HUES64 (cell line): ENCODE measurements around the gene NNT. TPM values are rescaled to one million over a fixed set of nuclear protein-coding genes. Genes with fewer than 3 reads are reported as not detected.
"Not testable (repeated sequence)": the region's sequence is repeated elsewhere in the genome, so short reads cannot be mapped to it uniquely, and the experiment has no call there.

Experiments used
- H3K27ac ChIP-seq: 2 replicates; pipeline ENCODE4 v1.7.0; 2013; ENCODE audit warnings: low read depth, low read length, inconsistent platforms
- H3K27me3 ChIP-seq: 2 replicates; pipeline ENCODE4 v1.6.1; 2013; ENCODE audit warnings: mild to moderate bottlenecking, low read length; ENCODE audit not compliant: insufficient read depth
- H3K36me3 ChIP-seq: 2 replicates; pipeline ENCODE4 v1.6.1; 2013; ENCODE audit warnings: mild to moderate bottlenecking, low read length; ENCODE audit not compliant: insufficient read depth
- H3K4me1 ChIP-seq: 2 replicates; pipeline ENCODE4 v1.6.1; 2013; ENCODE audit warnings: mild to moderate bottlenecking, low read length, moderate library complexity; ENCODE audit not compliant: insufficient read depth
- H3K4me3 ChIP-seq: 2 replicates; pipeline ENCODE4 v1.5.1; 2013; ENCODE audit warnings: mild to moderate bottlenecking, low read length, moderate library complexity
- H3K9ac ChIP-seq: 2 replicates; pipeline ENCODE4 v1.6.1; 2013; ENCODE audit warnings: mild to moderate bottlenecking, low read depth, low read length
- H3K9me3 ChIP-seq: 2 replicates; pipeline ENCODE4 v1.6.1; 2013; ENCODE audit warnings: low read depth, low read length; ENCODE audit not compliant: insufficient read depth
- WGBS: fragments of 150-250, 120-280 bp; methylation state at CpG from one replicate; pipeline ENCODE4 v1.1.7; 2013; ENCODE audit warnings: missing lambda C conversion rate; 5-methylcytosine and 5-hydroxymethylcytosine counted together
- polyA plus RNA-seq, 2 experiments: library from polyadenylated mRNA; stranded (reverse); fragments of 50-300 nt; gene quantifications; one replicate each; pipeline ENCODE4 v1.2.3, GENCODE V29; 2013

NNT gene
- 11.8 TPM for polyA plus RNA-seq (2013, experiment 1 of 2)
- 16.0 TPM for polyA plus RNA-seq (2013, experiment 2 of 2)

DNA sequence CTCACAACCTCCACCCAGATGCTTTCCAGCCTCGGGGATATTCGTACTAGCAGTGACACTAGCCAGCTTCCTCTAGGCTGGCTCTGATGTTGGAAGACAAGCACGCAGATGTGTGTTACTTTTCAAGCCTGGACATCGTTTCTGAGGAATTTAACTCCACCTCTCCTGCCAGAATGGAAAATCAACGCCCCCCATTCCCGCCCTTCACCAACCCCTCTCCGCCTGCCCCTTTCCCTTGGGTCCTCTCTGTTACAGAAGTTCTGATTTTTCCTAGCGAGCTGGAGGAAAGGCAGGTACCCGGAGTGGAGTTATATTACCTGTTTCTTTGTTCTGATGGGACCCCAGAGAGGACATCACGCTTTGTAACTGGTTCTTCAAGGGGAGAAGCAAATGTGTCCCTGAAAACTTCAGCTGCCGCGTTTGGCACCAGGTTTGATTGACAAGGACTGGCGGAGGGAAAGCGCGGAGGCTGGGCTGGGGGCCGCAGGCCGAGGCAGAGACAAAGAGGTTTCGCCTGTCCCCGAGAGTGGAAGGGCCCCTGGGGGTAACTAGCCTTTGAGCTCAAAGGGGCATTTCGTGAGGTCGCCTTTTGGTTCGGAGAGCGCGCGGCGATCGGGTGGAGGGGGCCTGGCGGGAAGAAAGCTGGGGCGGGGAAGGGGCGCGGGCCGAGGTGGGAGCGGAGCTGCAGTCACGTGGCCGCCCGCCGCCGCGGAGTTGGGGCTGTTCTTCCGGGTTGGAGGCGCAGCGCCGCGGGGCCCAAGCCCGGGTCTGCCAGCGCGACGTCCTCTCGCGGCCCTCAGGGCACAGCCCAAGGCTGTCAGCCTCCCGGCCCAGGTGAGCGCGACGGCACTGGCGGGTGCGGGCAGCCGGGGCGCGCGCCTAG is at the start of gene NNT:
Gene NNT, plus strand, starts transcription at position 720 of the 883 bp plus-strand sequence. CDS start 6,016 bp downstream, outside the sequence.
- no peaks in the 10 kb centered on the region for H3K36me3 ChIP-seq
- under 1% methylated on average over 60 of the region's 60 CpGs for WGBS
- peak within 1 kb of the TSS; percentile 69 for H3K4me3 ChIP-seq
- H3K27ac ChIP-seq: peak within 1 kb of the TSS; percentile 56
- peaks cover 12% of the 10 kb centered on the region for H3K4me1 ChIP-seq
- peaks cover 16% of the 10 kb centered on the region for H3K27me3 ChIP-seq
- H3K9me3 ChIP-seq: no peaks in the 10 kb centered on the region
- H3K9ac ChIP-seq: peak within 1 kb of the TSS; percentile 86

DNA sequence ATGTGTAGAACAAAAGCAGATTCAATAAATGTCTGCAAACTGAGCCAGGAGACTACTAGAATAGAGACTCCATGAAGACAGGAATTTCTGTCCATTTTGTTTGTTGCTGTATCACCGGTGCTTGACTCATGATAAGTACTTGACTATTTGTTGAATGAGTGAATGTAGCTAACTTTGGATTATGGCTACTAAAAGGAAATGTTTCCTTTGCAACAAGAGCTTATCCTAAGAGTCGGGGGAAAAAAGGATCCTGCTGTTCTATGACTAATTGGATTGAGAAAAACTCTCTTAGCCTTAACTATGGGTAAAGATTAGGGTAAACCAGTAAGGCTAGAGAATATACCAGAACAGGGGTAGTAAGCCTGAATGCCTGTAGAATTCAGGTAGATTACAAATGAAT is 49.6 kb upstream of the NNT start:
- Histone ChIP-seq H3K4me3 (peak overlapping the region; percentile 97; the same call in 1 of the 2 replicates), H3K27ac (no peak overlapping the region), H3K36me3 (peaks cover 70% of the 10 kb centered on the region), H3K9ac (no peak overlapping the region), H3K27me3 (no peaks in the 10 kb centered on the region), H3K4me1 (peaks cover 27% of the 10 kb centered on the region; the same call in 1 of the 2 replicates), H3K9me3 (no peaks in the 10 kb centered on the region)
- WGBS: 67% methylated on average over 2 of the region's 2 CpGs

DNA sequence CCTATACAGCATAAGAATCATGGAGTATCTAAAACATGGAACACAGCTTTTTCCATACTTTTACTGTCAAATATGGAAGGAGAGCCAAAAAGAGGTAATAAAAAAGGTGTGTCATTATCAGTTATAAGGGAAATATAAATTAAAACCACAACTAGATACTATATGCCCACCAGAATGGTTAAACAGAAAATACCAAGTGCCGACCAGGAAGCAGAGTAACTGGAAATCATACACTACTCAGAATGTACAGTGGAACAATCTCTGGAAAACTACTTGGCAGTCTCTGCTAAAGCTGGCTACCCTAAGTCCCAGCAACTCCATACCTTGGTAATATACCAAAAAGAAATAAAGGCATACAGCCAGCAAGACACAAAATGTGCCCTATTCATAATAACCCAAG is 48.5 kb upstream of the NNT start:
- 86% methylated on average over 1 of the region's 1 CpG for WGBS
- H3K36me3 ChIP-seq: peaks cover 59% of the 10 kb centered on the region

DNA sequence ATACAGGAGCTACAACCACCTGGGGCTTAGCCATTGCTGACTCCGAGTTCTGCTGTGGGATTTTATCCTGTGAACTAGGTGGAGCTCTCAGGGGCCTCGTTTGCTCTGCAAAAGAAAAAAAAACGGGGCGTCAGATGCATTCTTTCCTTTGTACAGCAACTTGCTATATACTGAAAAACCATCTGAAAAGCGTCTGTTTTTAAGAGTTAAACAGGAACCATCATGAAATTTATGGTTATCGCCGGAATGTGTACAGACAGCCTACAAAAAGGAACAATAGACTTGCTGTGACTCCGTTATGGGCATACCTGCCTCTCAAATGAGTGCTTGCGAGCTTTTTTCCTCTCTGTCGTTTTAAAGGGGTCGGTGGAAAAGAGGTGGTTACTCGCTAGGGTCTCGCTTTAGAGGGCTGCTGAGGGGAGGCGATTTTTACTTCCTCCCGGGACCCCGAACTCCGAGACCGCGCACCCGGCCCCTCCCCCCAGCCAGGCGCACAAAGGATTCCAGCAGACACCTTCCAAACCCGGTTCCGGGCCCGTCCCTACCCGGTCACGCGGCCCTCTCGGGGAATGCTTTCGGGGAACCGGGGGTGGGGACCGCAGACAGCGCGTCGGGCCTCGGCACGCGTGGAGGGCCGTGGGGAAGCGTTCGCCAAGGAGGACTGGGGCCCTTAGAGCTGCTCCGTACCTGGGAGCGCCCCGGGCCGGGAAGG is 46.9 kb upstream of the NNT start:
- Histone ChIP-seq H3K4me1 (peaks cover 27% of the 10 kb centered on the region; the same call in 1 of the 2 replicates), H3K27ac (peak overlapping the region; percentile 96), H3K27me3 (no peaks in the 10 kb centered on the region), H3K9me3 (no peaks in the 10 kb centered on the region), H3K4me3 (peak overlapping the region; percentile 97), H3K9ac (peak overlapping the region; percentile 99), H3K36me3 (peaks cover 46% of the 10 kb centered on the region)
- under 1% methylated on average over 44 of the region's 44 CpGs for WGBS

More for the DNA sequence above, 48.5 kb upstream of the NNT start:
- Histone ChIP-seq H3K4me1 (peaks cover 27% of the 10 kb centered on the region; the same call in 1 of the 2 replicates), H3K4me3 (peak overlapping the region; percentile 97), H3K27ac (no peak overlapping the region), H3K9me3 (no peaks in the 10 kb centered on the region), H3K27me3 (no peaks in the 10 kb centered on the region), H3K9ac (no peak overlapping the region)

DNA sequence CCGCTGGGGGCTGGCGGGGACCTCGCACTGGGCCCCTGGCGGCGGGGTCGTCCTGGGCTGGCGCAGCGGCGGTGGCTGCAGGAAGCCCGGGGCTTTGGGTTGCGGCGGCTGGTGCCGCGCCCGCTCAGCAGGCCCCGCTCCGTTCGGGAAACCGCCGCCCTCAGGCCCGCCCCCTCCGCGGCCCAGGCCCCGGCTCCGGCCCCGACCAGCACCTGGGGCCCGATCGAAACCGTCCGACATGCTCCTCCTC is 46.4 kb upstream of the NNT start:
- H3K9me3 ChIP-seq: not testable (repeated sequence)
- peak overlapping the region; percentile 99 for H3K9ac ChIP-seq
- WGBS: 0% methylated on average over 26 of the region's 30 CpGs

DNA sequence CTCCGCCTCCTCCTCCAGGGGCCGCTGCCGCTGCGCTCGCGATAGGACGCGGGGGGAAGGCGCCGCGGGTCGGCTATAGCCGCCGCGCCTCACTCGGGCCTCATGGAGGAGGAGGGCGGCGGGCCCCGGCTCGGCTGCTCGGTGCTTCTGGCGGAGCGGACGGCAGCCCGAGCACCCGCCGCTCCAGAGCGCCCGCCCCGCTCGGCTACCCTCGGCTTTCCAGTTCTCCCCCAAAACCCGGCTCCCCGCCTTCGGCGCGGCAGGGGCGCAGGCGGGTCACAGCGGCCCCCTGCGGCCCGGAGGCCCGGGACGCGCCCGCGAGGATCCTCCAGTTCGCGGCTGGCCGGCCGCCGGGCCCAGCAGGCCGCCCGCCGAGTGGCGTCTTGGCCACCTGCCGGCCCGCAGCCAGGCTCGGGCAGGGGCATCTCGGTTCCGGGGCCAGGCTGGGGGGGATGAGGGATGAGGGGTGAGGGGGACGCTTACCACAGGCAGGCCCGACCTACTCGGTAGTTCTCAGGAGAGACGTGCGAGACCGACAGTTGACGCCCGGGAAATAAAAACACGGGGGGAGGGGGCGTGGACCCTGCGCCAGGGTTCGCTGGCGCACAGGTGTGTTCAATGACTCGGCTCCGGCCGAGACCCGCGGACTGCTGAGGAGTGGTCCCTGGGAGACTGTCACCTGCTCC is 46.0 kb upstream of the NNT start, which contains the start of gene PAIP1:
Gene PAIP1, minus strand, starts transcription at position 221 of the 686 bp plus-strand sequence. CDS start 231 bp downstream, outside the sequence.
- peak within 1 kb of the TSS; percentile 96 for H3K27ac ChIP-seq
- peaks cover 37% of the 10 kb centered on the region for H3K36me3 ChIP-seq
- H3K27me3 ChIP-seq: no peaks in the 10 kb centered on the region
- peak within 1 kb of the TSS; percentile 99 for H3K9ac ChIP-seq
- no peaks in the 10 kb centered on the region for H3K9me3 ChIP-seq
- under 1% methylated on average over 79 of the region's 79 CpGs for WGBS
- peaks cover 24% of the 10 kb centered on the region; the same call in 1 of the 2 replicates for H3K4me1 ChIP-seq
- peak within 1 kb of the TSS; percentile 97 for H3K4me3 ChIP-seq

More for the DNA sequence above, 46.4 kb upstream of the NNT start:
- H3K4me3 ChIP-seq: peak overlapping the region; percentile 97
- H3K36me3 ChIP-seq: peaks cover 41% of the 10 kb centered on the region
- peak overlapping the region; percentile 96 for H3K27ac ChIP-seq
- peaks cover 27% of the 10 kb centered on the region; the same call in 1 of the 2 replicates for H3K4me1 ChIP-seq
- not testable (repeated sequence) for H3K27me3 ChIP-seq

DNA sequence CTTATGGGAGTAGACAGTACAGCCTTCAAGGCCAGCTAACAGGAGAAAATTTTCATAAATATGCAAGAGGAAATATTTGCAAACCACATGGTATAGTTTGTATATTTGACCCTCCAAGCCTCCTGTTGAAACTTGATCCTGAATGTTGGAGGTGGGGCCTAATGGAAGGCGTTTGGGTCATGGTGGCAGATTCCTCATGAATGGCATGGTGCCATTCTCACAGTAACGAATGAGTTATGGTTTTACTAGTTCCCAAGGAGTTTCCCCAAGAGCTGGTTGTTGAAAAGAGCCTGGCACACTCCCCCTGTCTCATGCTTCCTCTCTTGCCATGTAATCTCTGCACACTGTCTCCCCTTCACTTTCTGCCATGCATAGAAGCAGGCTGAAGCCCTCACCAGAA is 42.9 kb upstream of the NNT start:
- Histone ChIP-seq H3K27ac (no peak overlapping the region), H3K36me3 (peaks cover 5% of the 10 kb centered on the region), H3K4me1 (peaks cover 5% of the 10 kb centered on the region; the same call in 1 of the 2 replicates), H3K4me3 (no peak overlapping the region), H3K27me3 (no peaks in the 10 kb centered on the region), H3K9ac (no peak overlapping the region), H3K9me3 (no peaks in the 10 kb centered on the region)
- WGBS: 58% methylated on average over 2 of the region's 2 CpGs

DNA sequence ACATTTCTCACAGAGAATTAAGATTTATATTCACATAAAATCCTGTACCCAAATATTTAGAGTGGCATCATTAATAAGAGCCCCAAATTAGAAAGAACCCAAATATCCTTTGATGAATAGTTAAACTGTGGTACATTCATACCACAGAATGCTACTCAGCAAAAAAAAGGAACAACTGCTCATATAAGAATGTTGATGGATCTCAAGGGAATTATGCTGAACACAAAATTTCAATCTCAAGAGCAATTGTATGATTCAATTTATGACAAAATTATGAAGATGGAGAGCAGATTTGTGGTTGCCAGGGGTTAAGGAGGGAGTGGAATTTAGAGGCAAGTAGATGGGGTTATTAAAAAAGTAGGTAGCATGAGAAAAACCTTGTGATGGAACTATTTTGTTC is 41.6 kb upstream of the NNT start:
- Histone ChIP-seq H3K27me3 (no peaks in the 10 kb centered on the region), H3K4me1 (no peaks in the 10 kb centered on the region), H3K4me3 (no peak overlapping the region), H3K9me3 (no peaks in the 10 kb centered on the region), H3K36me3 (no peaks in the 10 kb centered on the region), H3K27ac (no peak overlapping the region), H3K9ac (no peak overlapping the region)

DNA sequence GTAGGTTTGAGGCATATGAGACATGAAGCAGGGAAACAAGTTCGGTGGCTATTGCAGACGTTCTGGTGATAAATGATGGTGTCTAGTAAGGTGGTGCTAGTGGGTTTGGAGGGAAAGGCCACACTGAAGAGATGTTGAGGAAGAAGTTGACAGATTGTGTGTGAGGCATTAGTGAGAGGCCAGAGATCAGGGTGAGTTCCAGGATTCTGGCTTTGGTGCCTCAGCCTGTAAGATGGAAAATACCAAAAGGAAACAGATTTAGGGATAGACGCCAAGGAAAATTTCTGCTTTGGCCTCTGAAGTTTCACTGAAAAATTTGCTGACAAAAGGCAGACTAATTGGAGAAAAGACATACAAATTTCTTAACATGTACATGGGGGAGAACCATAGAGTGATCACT is 39.7 kb upstream of the NNT start:
- Histone ChIP-seq H3K36me3 (no peaks in the 10 kb centered on the region), H3K9ac (no peak overlapping the region), H3K4me3 (no peak overlapping the region), H3K27me3 (no peaks in the 10 kb centered on the region), H3K27ac (no peak overlapping the region), H3K4me1 (no peaks in the 10 kb centered on the region), H3K9me3 (no peaks in the 10 kb centered on the region)
- WGBS: 94% methylated on average over 3 of the region's 3 CpGs

DNA sequence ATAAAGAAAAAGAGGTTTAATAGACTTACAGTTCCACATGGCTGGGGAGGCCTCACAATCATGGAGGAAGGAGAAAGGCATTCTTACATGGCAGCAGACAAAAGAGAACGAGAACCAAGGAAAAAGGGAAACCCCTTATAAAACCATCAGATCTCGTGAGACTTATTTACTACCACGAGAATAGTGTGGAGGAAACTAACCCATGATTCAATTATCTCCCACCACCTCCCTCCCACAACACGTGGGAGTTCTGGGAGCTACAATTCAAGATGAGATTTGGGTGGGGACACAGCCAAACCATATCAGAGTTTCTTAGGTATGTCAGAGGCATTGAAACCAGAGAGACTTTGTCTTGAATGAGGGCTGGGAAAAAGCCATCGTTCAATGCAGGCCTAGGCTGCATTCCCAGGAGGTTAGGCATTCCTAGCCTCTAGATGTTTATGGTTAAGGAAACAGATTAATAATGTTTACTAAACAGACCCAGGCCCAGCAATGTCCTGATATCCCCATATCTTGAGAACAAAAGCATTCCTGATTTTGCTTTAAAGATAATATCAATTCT is 38.6 kb upstream of the NNT start:
- Histone ChIP-seq H3K27ac (no peak overlapping the region), H3K4me1 (no peaks in the 10 kb centered on the region), H3K27me3 (no peaks in the 10 kb centered on the region), H3K9ac (no peak overlapping the region), H3K4me3 (no peak overlapping the region), H3K9me3 (no peaks in the 10 kb centered on the region), H3K36me3 (no peaks in the 10 kb centered on the region)
- 68% methylated on average over 5 of the region's 5 CpGs for WGBS
